Left ventricle myocardium inferior (tissue), 1 donor: ENCODE data around the gene CTNNAL1. TPM values are rescaled to one million over a fixed set of nuclear protein-coding genes. Genes with fewer than 3 reads are reported as not detected.
"Not testable (repeated sequence)": the region's sequence is repeated elsewhere in the genome, so short reads cannot be mapped to it uniquely, and the experiment has no call there.

Experiments
- DNase-seq: peaks from one replicate; pipeline ENCODE4 v3.0.0-alpha.2; 2020
- H3K27ac ChIP-seq: fragments of 200-600 bp; replicated peaks from 2 replicates; pipeline ENCODE4 v1.8.0; 2021
- H3K27me3 ChIP-seq: fragments of 200-600 bp; 2 replicates; pipeline ENCODE4 v1.8.0; 2021; ENCODE audit warnings: low read depth
- H3K36me3 ChIP-seq: fragments of 200-600 bp; 2 replicates; pipeline ENCODE4 v1.8.0; 2021
- H3K4me1 ChIP-seq: fragments of 200-600 bp; 2 replicates; pipeline ENCODE4 v1.8.0; 2021
- H3K4me3 ChIP-seq: fragments of 200-600 bp; 2 replicates; pipeline ENCODE4 v1.8.0; 2021; ENCODE audit warnings: mild to moderate bottlenecking, moderate library complexity
- H3K9me3 ChIP-seq: fragments of 200-600 bp; replicated peaks from 2 replicates; pipeline ENCODE4 v1.8.0; 2021
- CTCF ChIP-seq: fragments of 200-600 bp; IDR thresholded peaks from 2 replicates; pipeline ENCODE4 v1.8.0; 2021; ENCODE audit warnings: antibody characterized with exemption, mild to moderate bottlenecking, borderline replicate concordance
- intact Hi-C: fragments of 100-400 bp; cut with micrococcal nuclease; formaldehyde crosslinking; loops from one replicate; pipeline ENCODE4 v1.11.0; 2022
- long read RNA-seq: library from polyadenylated mRNA; unstranded; transcript quantifications from one replicate; pipeline ENCODE4 v2.0.0, GENCODE V29; 2021
- total RNA-seq: library from RNA; stranded (reverse); fragmentation: NEBNext Ultra II Directional; extraction: Animal tissue kit (Norgen Biotek cat#: 25700); gene quantifications from one replicate; pipeline ENCODE4 v1.2.1, GENCODE V29; 2021
- donor health status: DM: no; HTN: yes; CAD: no; lungs with severe emphysema.

Gene CTNNAL1
- total RNA-seq = 78.2 TPM
- long read RNA-seq, transcript CTNNAL1-201 (19 exons, 2,490 nt) = major isoform, 210 of 253 reads
- long read RNA-seq, partial matches to known transcripts = 7 of 253 reads
- long read RNA-seq, other reads (novel, unspliced or antisense) = 33 of 253 reads

GRCh38 chr9:109012876-109013678, at the start of gene CTNNAL1:
Gene CTNNAL1, minus strand, starts transcription at chr9:109013499. Its CDS starts 57 bp downstream, at chr9:109013442.
- peak; percentile 97 for DNase-seq
- H3K4me1 ChIP-seq = peaks cover 71% of the 10 kb centered on the region
- intact Hi-C loops = loop anchor here (5.0 kb wide), 1 partner anchor 41 kb away; no protein-coding TSS in a partner anchor
- H3K9me3 ChIP-seq = no peaks in the 10 kb centered on the region
- TF ChIP-seq CTCF = no peak
- peak within 1 kb of the TSS; percentile 87 for H3K4me3 ChIP-seq
- H3K36me3 ChIP-seq = no peaks in the 10 kb centered on the region
- H3K27me3 ChIP-seq = no peaks in the 10 kb centered on the region
- H3K27ac ChIP-seq = peak within 1 kb of the TSS; percentile 96

GRCh38 chr9:109062543-109062942, 49.2 kb upstream of the CTNNAL1 start:
- Histone ChIP-seq H3K4me3 (no peak overlapping the region), H3K36me3 (peaks cover 98% of the 10 kb centered on the region), H3K27me3 (no peaks in the 10 kb centered on the region), H3K27ac (no peak overlapping the region), H3K9me3 (no peaks in the 10 kb centered on the region), H3K4me1 (no peaks in the 10 kb centered on the region)
- no peak for TF ChIP-seq CTCF
- DNase-seq = no peak
- intact Hi-C loops = no loop called here

GRCh38 chr9:109060191-109060590, 46.9 kb upstream of the CTNNAL1 start:
- intact Hi-C loops = no loop called here
- no peaks in the 10 kb centered on the region for H3K4me1 ChIP-seq
- DNase-seq = no peak
- no peak for TF ChIP-seq CTCF
- no peak overlapping the region for H3K4me3 ChIP-seq
- H3K36me3 ChIP-seq = peaks cover 99% of the 10 kb centered on the region
- no peak overlapping the region for H3K27ac ChIP-seq
- H3K9me3 ChIP-seq = no peaks in the 10 kb centered on the region
- H3K27me3 ChIP-seq = no peaks in the 10 kb centered on the region

- H3K27me3 ChIP-seq, H3K9me3 ChIP-seq, H3K27ac ChIP-seq, intact Hi-C loops, H3K4me3 ChIP-seq, DNase-seq: not testable (repeated sequence)
- peaks cover 88% of the 10 kb centered on the region for H3K36me3 ChIP-seq
- peaks cover 31% of the 10 kb centered on the region for H3K4me1 ChIP-seq
These were observed 39.8 kb upstream of the CTNNAL1 start for GRCh38 chr9:109053121-109053520.

- intact Hi-C loops = no loop called here
- H3K27me3 ChIP-seq = no peaks in the 10 kb centered on the region
- no peak for DNase-seq
- no peak overlapping the region for H3K4me3 ChIP-seq
- no peak overlapping the region for H3K27ac ChIP-seq
- H3K9me3 ChIP-seq = no peaks in the 10 kb centered on the region
- no peak for TF ChIP-seq CTCF
- H3K4me1 ChIP-seq = peaks cover 34% of the 10 kb centered on the region
- H3K36me3 ChIP-seq = peaks cover 88% of the 10 kb centered on the region
These were observed 39.1 kb upstream of the CTNNAL1 start for GRCh38 chr9:109052416-109052815.

GRCh38 chr9:109051733-109052132, 38.4 kb upstream of the CTNNAL1 start:
- no peaks in the 10 kb centered on the region for H3K27me3 ChIP-seq
- no peaks in the 10 kb centered on the region for H3K9me3 ChIP-seq
- TF ChIP-seq CTCF = no peak
- intact Hi-C loops = no loop called here
- H3K4me1 ChIP-seq = peaks cover 34% of the 10 kb centered on the region
- H3K27ac ChIP-seq = peak overlapping the region; percentile 14
- peaks cover 88% of the 10 kb centered on the region for H3K36me3 ChIP-seq
- H3K4me3 ChIP-seq = no peak overlapping the region
- no peak for DNase-seq
